Right lung (tissue), 5 donors: ENCODE data around the gene POPDC2. TPM values are rescaled to one million over a fixed set of nuclear protein-coding genes. Genes with fewer than 3 reads are reported as not detected.

Experiments used
- DNase-seq, 2 donors: peaks; one replicate each; pipeline ENCODE4 v3.0.0-alpha.2; 2013
- polyA plus RNA-seq, 5 donors: library from polyadenylated mRNA; unstranded; fragments of 120-200 nt; gene quantifications; one replicate each; pipeline versions ENCODE4 v1.2.1 to v1.2.3, GENCODE V29; 2013; ENCODE audit warnings: inconsistent platforms in 1 of 5, low replicate concordance in 1 of 5; ENCODE audit not compliant: insufficient read length in 5 of 5, insufficient read depth in 1 of 5

POPDC2 gene
- polyA plus RNA-seq, 5 donors, result 2.8 to 5.0 (median 4.7) TPM

DNA sequence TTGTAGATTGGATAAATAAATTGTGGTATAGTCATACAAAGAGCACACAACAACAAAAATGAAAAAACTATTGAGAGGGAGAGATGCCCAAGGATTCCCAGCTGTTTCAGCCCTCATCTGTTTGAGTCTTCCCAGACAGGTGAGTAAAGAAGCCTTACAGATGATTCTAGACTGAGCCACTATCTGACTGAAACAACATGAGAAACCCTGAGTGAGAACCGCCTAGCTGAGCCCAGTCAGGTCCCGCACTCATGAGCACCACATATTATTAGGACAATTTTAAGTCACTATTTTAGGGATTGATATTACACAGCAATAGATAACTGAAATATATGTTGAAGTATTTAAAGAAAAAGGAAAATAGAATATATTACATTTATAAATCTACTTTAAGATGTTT, 19.0 kb downstream of the POPDC2 start:
- no peak for DNase-seq

GRCh38 chr3:119639494-119640350, 20.7 kb downstream of the POPDC2 start:
- no peak for DNase-seq

GRCh38 chr3:119637679-119638477, 22.5 kb downstream of the POPDC2 start:
- DNase-seq, result no peak

DNA sequence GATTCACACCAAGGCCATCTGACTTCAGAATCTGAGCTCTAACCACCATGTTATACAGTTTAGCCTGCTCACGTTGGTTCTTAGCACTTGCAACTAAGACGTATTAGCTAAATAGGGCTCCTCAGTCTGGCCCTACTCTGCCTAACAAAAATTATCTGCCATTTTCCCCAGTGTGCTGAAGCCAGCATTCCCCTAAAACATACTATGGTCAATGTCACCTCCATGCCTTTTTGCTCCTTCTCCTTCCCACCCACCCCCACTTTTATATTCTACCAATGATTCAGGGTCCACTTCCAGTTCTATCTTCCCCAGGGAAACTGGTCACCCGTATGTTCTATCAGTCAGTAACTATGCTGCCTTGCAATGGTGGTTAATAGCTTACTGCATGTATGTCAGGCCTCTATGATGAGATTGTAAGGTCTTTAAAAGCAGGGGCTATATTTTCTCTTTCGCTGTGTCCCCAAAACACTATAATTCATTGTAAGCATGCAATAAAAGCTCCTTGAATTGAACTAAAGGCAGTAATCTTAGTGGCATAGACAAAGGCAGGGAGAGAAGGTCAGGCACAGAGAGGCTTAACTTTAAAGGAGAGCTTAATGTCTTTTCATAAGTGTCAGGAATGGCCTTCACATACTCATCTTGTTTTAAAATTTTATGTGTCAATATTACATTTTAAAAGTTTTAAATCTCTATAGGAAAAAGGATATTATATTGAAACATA, 23.3 kb downstream of the POPDC2 start:
- no peak for DNase-seq

DNA sequence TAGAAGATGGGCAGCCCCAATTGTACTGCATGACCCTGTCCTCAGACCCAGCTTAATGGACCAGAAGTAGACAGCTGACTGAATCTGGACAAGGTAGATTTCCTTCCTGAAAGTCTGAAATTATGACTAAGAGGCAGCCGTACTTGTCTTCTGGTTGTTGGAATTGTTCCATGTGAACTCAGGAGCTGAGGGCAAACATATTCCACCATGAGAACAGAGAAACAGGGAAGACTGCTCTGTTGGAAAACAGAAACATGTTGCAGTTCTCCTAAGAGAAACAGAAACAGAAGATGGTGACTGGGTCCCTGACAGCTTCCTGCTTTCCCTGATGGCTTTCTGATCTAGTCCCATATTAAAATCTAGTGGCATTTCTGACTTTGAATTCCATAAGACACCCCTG, 24.1 kb downstream of the POPDC2 start:
- DNase-seq, result no peak

DNA sequence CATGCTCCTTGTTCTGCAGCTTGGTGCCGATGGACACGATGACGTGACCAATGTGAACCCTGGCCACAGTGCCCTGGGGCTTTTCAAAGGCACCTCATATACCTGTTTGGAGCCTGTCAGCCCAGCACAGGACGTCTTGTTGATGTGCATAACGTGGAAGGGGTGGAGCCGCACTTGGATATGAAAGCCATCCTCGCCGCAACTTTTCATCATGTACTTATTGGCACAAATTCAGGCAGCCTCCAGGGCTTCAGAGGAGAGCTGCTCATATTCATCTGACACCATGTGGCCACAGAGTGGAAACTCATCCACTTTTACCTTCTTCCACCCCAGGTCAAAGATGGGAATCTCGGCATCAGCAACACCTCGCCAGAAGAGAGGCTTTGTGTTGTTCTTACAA, 24.7 kb downstream of the POPDC2 start:
- no peak for DNase-seq

DNA sequence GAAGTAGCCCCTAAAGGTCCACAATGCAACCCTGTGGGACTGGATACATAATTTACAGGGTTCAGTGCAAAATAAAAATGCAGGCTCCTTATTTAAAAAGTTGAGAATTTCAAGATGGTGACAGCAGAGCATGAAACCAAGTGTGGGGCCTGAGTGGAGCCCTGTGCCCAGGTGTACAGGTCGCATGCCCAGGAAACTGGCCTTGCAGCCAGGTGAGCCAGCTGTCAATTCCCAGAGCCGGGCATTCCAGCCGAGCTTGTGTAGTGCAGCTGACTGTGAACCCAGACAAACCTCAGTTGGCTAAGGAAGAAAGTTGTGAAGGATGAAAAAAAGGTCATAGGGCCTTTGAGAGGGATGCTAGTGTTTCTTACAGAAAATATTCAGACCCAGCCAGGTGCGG, 27.6 kb downstream of the POPDC2 start:
- no peak for DNase-seq

DNA sequence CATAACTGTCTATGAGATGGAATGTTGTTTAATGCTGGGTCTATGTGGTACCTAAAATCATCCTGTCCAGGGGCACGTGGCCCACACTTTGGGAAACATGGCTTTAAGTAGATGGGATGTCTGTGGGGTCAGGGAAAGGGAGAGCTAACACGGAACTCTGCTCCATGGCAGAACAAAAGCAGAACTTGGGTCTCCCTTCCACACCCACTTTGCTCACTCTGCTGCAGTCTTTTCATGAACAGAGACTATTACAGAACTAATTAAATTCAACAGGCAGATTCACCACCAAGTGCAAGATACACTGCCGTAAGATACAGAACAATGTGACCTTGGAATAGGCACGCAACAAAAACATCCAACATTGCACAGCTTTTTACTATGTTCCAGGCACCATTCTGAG, 28.2 kb downstream of the POPDC2 start:
- no peak for DNase-seq

DNA sequence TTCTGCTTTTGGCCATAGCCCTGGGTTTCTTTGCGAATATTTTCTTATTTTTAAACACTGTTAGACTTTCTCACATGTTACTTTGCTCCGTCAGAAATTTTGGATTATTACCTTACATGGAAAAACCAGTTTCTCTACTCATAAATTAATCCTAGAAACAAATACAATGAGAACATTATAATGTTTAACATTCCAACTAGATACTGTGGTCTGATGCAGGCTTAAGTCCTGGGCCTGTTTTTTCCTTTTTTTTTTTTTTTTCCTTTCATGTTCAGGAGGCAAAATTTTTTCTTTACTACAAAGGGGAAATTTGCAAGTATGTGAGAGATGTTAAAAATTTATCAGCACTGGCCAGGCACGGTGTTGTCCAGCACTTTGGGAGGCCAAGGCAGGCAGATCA, 28.9 kb downstream of the POPDC2 start:
- no peak for DNase-seq

GRCh38 chr3:119630880-119631329, 29.5 kb downstream of the POPDC2 start:
- DNase-seq, result no peak

DNA sequence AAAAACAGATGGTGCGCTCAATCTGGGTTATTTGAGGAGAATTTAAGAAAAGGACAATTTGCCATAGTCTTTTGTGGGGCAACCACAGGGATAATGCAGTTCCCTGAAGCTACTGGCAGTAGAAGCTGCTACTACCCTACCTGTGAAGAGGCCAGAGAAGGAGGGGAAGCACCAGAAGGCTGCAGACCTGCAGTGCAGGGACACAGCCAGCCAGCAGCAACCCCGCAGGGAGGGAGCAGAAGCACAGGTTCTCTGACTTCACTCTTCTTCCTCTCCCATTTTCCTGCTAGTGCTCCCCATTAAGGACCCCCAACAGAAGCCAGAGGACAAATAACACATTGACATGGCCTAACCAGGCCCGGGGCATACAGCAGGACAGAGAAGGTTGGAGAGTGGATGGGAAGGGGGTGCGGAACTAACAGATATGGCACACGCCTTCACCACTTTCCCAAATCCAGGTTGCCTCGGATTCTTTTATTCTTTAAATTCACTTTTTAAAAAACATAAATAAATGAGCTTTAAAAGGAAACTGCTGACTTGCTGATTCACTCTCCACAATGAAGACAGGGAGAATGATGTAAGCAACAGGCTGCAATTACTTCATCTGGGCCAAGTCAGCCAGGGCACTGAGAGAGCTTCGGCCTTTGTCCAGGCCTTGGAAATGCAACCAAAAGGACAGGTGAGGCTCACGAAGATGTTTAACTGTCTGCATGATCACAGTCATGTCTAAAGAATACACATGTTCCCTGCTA, 30.1 kb downstream of the POPDC2 start:
- DNase-seq, result no peak

GRCh38 chr3:119628816-119629445, 31.5 kb downstream of the POPDC2 start:
- no peak for DNase-seq

- no peak for DNase-seq
Measured at GRCh38 chr3:119628390-119628789, 32.0 kb downstream of the POPDC2 start.

GRCh38 chr3:119627461-119627860, 32.9 kb downstream of the POPDC2 start:
- no peak for DNase-seq

DNA sequence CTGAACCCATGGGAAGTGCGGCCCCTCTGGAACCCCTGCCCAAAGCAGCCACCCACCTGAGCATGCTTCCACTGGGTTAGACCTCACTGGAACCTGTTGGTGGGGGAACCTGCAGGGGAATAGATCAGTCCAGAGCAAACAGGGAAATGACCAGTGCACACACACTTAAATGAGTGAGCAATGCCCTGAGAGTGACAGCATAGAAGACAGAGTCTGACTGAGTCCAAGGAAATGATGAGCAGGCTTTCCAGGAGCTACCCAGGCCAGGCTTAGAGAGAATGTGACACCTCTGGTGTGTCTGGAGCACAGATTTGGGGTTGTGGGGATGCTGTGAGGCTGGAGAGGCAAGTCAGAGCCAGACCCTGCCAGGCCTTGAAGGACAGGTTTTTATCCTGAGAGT, 34.2 kb downstream of the POPDC2 start:
- DNase-seq, result no peak

DNA sequence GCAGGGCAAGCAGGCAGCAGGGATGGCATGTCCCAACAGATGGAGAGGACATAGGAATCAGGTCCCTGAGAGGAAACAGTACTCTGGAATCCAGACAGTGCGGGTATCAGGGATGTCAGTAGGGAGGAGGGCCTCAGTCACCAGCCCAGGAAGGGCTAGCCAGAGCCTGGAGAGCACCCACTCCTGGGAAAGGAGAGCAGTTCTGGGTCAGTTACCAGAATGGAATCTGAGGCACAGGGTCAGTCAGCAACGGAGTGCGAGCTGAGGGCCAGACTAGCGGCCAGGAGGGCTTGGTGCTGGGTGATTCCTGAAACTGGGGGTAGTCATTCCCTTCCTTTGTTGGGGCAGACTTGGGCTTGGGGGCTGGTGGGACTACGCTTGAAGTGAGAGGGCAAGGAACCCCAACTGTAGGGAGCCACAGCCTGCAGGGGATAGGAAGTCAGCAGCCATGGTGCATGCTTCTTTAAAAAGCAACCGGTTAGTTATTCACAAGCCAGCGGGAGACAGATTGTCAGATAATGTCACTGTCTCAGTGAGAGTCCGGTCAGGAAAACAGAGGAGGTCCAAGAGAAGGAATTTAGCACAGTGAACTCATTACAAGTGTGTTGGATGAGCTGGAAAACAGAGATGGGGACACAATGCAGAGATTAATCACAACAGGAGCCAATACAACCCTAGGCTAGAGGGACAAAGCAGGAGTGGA, 34.8 kb downstream of the POPDC2 start:
- no peak for DNase-seq

DNA sequence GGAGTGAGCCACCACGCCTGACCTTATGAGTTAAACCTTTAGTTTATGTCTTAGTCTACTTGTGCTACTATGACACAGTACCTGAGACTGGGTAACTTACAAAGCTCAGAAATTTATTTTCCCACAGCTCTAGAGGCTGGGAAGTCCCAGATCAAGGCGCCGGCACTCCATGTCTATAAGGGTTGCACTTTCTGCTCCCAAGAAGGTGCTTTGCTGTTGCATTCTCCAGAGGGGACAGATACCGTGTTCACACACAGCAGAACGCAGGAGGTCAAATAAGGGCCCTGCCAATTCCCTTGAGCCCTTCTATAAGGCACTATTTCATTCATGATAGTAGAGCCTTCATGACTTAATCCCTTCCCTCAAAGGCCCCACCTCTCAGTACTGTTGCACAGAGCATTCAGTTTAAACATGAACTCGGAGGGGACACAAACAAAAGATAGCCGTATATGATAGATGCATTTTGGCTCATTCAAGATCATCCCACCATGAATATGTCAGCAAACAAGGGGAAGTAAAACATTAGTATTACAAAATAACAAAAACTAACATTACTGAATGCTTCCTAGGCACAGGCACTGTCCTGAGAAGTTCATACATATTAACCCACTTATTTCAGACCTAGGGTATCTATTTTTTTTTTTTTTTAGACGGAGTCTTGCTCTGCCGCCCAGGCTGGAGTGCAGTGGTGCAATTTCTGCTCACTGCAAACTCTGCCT, 36.2 kb downstream of the POPDC2 start:
- DNase-seq, result no peak

- no peak for DNase-seq
Measured at GRCh38 chr3:119620899-119621298, 39.5 kb downstream of the POPDC2 start.

- DNase-seq, result no peak
Measured at GRCh38 chr3:119619094-119619493, 41.3 kb downstream of the POPDC2 start.

GRCh38 chr3:119616056-119616455, 44.3 kb downstream of the POPDC2 start:
- DNase-seq, result no peak
